H9 (cell line): ENCODE data around the gene MARCHF6. TPM values are rescaled to one million over a fixed set of nuclear protein-coding genes. Genes with fewer than 3 reads are reported as not detected.

Experiments used
- DNase-seq: peaks from one replicate; pipeline ENCODE4 v3.0.0-alpha.2; 2017
- H2AFZ ChIP-seq: one replicate; pipeline ENCODE4 v1.6.1; 2013; ENCODE audit warnings: mild to moderate bottlenecking, low read length, control low read depth, moderate library complexity
- H2AK5ac ChIP-seq: 2 replicates; pipeline ENCODE4 v1.6.1; 2013; ENCODE audit warnings: low read length, control low read depth, mixed read lengths; ENCODE audit not compliant: insufficient read length
- H2BK120ac ChIP-seq: one replicate; pipeline ENCODE4 v1.6.1; 2013; ENCODE audit warnings: low read depth, mild to moderate bottlenecking, low read length, control low read depth, inconsistent platforms; ENCODE audit not compliant: poor library complexity, severe bottlenecking
- H2BK12ac ChIP-seq: 2 replicates; pipeline ENCODE4 v1.6.1; 2013; ENCODE audit warnings: low read length, control low read depth, mixed read lengths, low read depth; ENCODE audit not compliant: insufficient read length
- H2BK15ac ChIP-seq: 2 replicates; pipeline ENCODE4 v1.6.1; 2013; ENCODE audit warnings: low read depth, low read length, control low read depth
- H2BK20ac ChIP-seq: one replicate; pipeline ENCODE4 v1.6.1; 2013; ENCODE audit warnings: low read depth, mild to moderate bottlenecking, low read length, control low read depth, inconsistent platforms; ENCODE audit not compliant: poor library complexity, severe bottlenecking
- H2BK5ac ChIP-seq: 2 replicates; pipeline ENCODE4 v1.6.1; 2013; ENCODE audit warnings: low read length, control low read depth, mixed read lengths; ENCODE audit not compliant: insufficient read length
- H3K14ac ChIP-seq: 2 replicates; pipeline ENCODE4 v1.6.1; 2013; ENCODE audit warnings: low read length, control low read depth; ENCODE audit not compliant: insufficient read depth
- H3K18ac ChIP-seq: 2 replicates; pipeline ENCODE4 v1.6.1; 2013; ENCODE audit warnings: low read depth, mild to moderate bottlenecking, mixed read lengths, low read length, control low read depth; ENCODE audit not compliant: insufficient read length
- H3K23ac ChIP-seq: 2 replicates; pipeline ENCODE4 v1.6.1; 2013; ENCODE audit warnings: low read length, control low read depth, mixed read lengths, low read depth; ENCODE audit not compliant: insufficient read length
- H3K23me2 ChIP-seq: 2 replicates; pipeline ENCODE4 v1.6.1; 2013; ENCODE audit warnings: low read depth, mild to moderate bottlenecking, mixed read lengths, low read length, control low read depth; ENCODE audit not compliant: insufficient read length, poor library complexity, severe bottlenecking
- H3K27ac ChIP-seq: 2 replicates; pipeline ENCODE4 v1.5.1; 2013; ENCODE audit warnings: low read length, control low read depth, mixed read lengths, low read depth; ENCODE audit not compliant: insufficient read length
- H3K27me3 ChIP-seq: 2 replicates; pipeline ENCODE4 v1.6.1; 2013; ENCODE audit warnings: low read length, control low read depth, inconsistent platforms; ENCODE audit not compliant: insufficient read depth
- H3K4ac ChIP-seq: 2 replicates; pipeline ENCODE4 v1.6.1; 2013; ENCODE audit warnings: low read depth, mild to moderate bottlenecking, control low read depth, inconsistent platforms, low read length, moderate library complexity
- H3K4me1 ChIP-seq: 2 replicates; pipeline ENCODE4 v1.6.1; 2013; ENCODE audit warnings: low read length, control low read depth, inconsistent platforms; ENCODE audit not compliant: insufficient read depth
- H3K4me2 ChIP-seq: 2 replicates; pipeline ENCODE4 v1.6.1; 2013; ENCODE audit warnings: low read length, control low read depth, mixed read lengths; ENCODE audit not compliant: insufficient read length, insufficient read depth
- H3K56ac ChIP-seq: 2 replicates; pipeline ENCODE4 v1.6.1; 2013; ENCODE audit warnings: low read depth, mild to moderate bottlenecking, mixed read lengths, low read length, control low read depth; ENCODE audit not compliant: insufficient read length
- H3K79me1 ChIP-seq: 2 replicates; pipeline ENCODE4 v1.6.1; 2013; ENCODE audit warnings: low read depth, mild to moderate bottlenecking, moderate library complexity, low read length, control low read depth, inconsistent platforms; ENCODE audit not compliant: insufficient read depth, poor library complexity, severe bottlenecking
- H3K79me2 ChIP-seq: 2 replicates; pipeline ENCODE4 v1.6.1; 2013; ENCODE audit warnings: low read length, control low read depth, inconsistent platforms; ENCODE audit not compliant: insufficient read depth
- H3K9ac ChIP-seq: 2 replicates; pipeline ENCODE4 v1.6.1; 2013; ENCODE audit warnings: low read length, control low read depth, mixed read lengths; ENCODE audit not compliant: insufficient read length; ENCODE audit errors: extremely low read depth
- H3K9me3 ChIP-seq: one replicate; pipeline ENCODE4 v1.6.1; 2013; ENCODE audit warnings: low read depth, low read length, inconsistent platforms; ENCODE audit not compliant: control insufficient read depth
- H3T11ph ChIP-seq: one replicate; pipeline ENCODE4 v1.6.1; 2013; ENCODE audit warnings: mild to moderate bottlenecking, low read length, control low read depth, inconsistent platforms
- H4K20me1 ChIP-seq: one replicate; pipeline ENCODE4 v1.6.1; 2013; ENCODE audit not compliant: control insufficient read depth, insufficient read length, insufficient read depth
- H4K5ac ChIP-seq: 2 replicates; pipeline ENCODE4 v1.6.1; 2013; ENCODE audit warnings: low read depth, mild to moderate bottlenecking, mixed read lengths, low read length, control low read depth; ENCODE audit not compliant: insufficient read length
- H4K8ac ChIP-seq: replicated peaks from 2 replicates; pipeline ENCODE4 v1.6.1; 2013; ENCODE audit warnings: low read length, control low read depth, mixed read lengths, low read depth; ENCODE audit not compliant: insufficient read length
- H4K91ac ChIP-seq: 2 replicates; pipeline ENCODE4 v1.6.1; 2013; ENCODE audit warnings: low read depth, mild to moderate bottlenecking, moderate library complexity, mixed read lengths, low read length, control low read depth; ENCODE audit not compliant: insufficient read length
- H3K27ac Mint-ChIP-seq, 3 experiments: 2 replicates in 2 of 3; 3 replicates in 1 of 3; pipeline ENCODE4 v1.8.0; 2020 to 2021; ENCODE audit warnings: mixed read lengths in 3 of 3, mild to moderate bottlenecking in 1 of 3, moderate library complexity in 1 of 3
- H3K27me3 Mint-ChIP-seq: 2 replicates; pipeline ENCODE4 v1.8.0; 2021; ENCODE audit warnings: low read depth, mild to moderate bottlenecking, moderate library complexity, mixed read lengths
- H3K36me3 Mint-ChIP-seq, 3 experiments: 2 replicates in 2 of 3; 3 replicates in 1 of 3; pipeline ENCODE4 v1.8.0; 2020 to 2021; ENCODE audit warnings: low read depth in 3 of 3, mixed read lengths in 3 of 3; ENCODE audit not compliant: insufficient read depth in 1 of 3
- H3K4me1 Mint-ChIP-seq, 2 experiments: 2 replicates each; pipeline ENCODE4 v1.8.0; 2020; ENCODE audit warnings: mixed read lengths in 2 of 2
- H3K4me3 Mint-ChIP-seq, 2 experiments: 2 replicates in 1 of 2; 3 replicates in 1 of 2; pipeline ENCODE4 v1.8.0; 2020 to 2021; ENCODE audit warnings: mild to moderate bottlenecking in 2 of 2, mixed read lengths in 2 of 2, moderate library complexity in 1 of 2
- H3K9me3 Mint-ChIP-seq, 2 experiments: 2 replicates in 1 of 2; 3 replicates in 1 of 2; pipeline ENCODE4 v1.8.0; 2020; ENCODE audit warnings: mild to moderate bottlenecking in 2 of 2, mixed read lengths in 2 of 2, moderate library complexity in 1 of 2
- CTCF ChIP-seq: fragments of 200-600 bp; sonication (generic); conservative IDR thresholded peaks from 3 replicates; pipeline ENCODE4 v1.8.0; 2021; ENCODE audit warnings: antibody characterized with exemption, mild to moderate bottlenecking
- WGBS: extraction: QIAGEN DNeasy Blood & Tissue Kit; methylation state at CpG from one replicate; pipeline ENCODE4 v1.1.7; 2013; ENCODE audit warnings: missing lambda C conversion rate, low lambda C conversion rate, mixed read lengths; ENCODE audit not compliant: insufficient read length; ENCODE audit errors: extremely low coverage; 5-methylcytosine and 5-hydroxymethylcytosine counted together
- total RNA-seq: library from RNA; stranded (reverse); gene quantifications from 2 replicates; pipeline ENCODE4 v1.2.1, GENCODE V29; 2021

Gene MARCHF6
- total RNA-seq, 1 experiment from 2014 or later: 118 TPM

DNA sequence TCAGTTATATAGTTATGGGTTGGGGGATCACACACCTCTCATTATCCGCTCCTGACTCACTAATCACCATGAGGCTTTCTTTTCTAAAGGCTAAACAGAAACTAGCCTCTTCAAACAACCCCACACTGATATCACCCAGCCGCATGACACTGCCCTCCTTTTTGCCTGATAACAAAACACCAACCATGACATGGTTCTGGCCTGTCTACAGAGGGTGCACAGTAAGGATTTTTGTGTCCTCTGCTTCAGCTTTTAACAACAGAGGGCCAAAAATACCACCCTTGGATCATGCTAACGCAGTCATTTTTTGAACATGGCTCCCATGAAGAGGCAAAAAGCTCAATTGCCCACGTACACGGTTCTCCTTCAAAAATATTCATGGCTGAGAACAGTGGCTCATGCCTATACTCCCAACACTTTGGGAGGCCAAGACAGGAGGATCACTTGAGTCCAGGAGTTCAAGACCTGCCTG lies 49.8 kb upstream of the MARCHF6 start:
- H3K14ac ChIP-seq: no peak overlapping the region
- no CpG with 5 or more reads among the region's 5 CpGs for WGBS
- no peak overlapping the region for H2BK15ac ChIP-seq
- no peak overlapping the region for H2AK5ac ChIP-seq
- no peak overlapping the region for H3K4ac ChIP-seq
- H3K9ac ChIP-seq: no peak overlapping the region
- H3K56ac ChIP-seq: no peak overlapping the region
- H3K4me1 Mint-ChIP-seq: peaks cover 14 to 26% of the 10 kb centered on the region in 2 experiments
- H2BK5ac ChIP-seq: no peak overlapping the region
- no peak overlapping the region for H4K8ac ChIP-seq
- no peak overlapping the region for H3K27ac ChIP-seq
- no peak for TF ChIP-seq CTCF
- no peak overlapping the region for H4K5ac ChIP-seq
- no peak overlapping the region for H3K23ac ChIP-seq
- no peak overlapping the region for H3K4me3 Mint-ChIP-seq
- no peak overlapping the region for H3K18ac ChIP-seq
- H3K9me3 Mint-ChIP-seq: peaks cover 3 to 6% of the 10 kb centered on the region in 2 experiments; a peak in 4 of 5 replicates
- H3K79me1 ChIP-seq: no peaks in the 10 kb centered on the region
- DNase-seq: no peak
- no peak overlapping the region for H2BK120ac ChIP-seq
- H3K36me3 Mint-ChIP-seq: peaks cover 8 to 20% (median 16%) of the 10 kb centered on the region in 3 experiments
- H4K20me1 ChIP-seq: no peaks in the 10 kb centered on the region
- no peaks in the 10 kb centered on the region for H3K9me3 ChIP-seq
- H3K23me2 ChIP-seq: peaks cover 13% of the 10 kb centered on the region
- H3K4me2 ChIP-seq: no peak overlapping the region
- H3K27me3 ChIP-seq: no peaks in the 10 kb centered on the region
- H3K27me3 Mint-ChIP-seq: peaks cover 20% of the 10 kb centered on the region
- H3K79me2 ChIP-seq: no peaks in the 10 kb centered on the region; the same call in 1 of the 2 replicates
- peaks cover 3% of the 10 kb centered on the region; the same call in 1 of the 2 replicates for H3K4me1 ChIP-seq
- H3T11ph ChIP-seq: no peak overlapping the region
- no peak overlapping the region for H3K27ac Mint-ChIP-seq
- no peak overlapping the region for H2AFZ ChIP-seq
- H2BK12ac ChIP-seq: no peak overlapping the region
- no peak overlapping the region for H2BK20ac ChIP-seq
- no peak overlapping the region for H4K91ac ChIP-seq
